NCI-H1417 (cell line): ENCODE measurements around the gene PABPC1L.
A peak's percentile ranks its signal among the peaks of the same experiment; 100 is the strongest.

Experiments
- DNase-seq, 3 experiments: peaks; one replicate each; lab custom pipeline; 2025; lab: John Stamatoyannopoulos, UW

PABPC1L gene

GRCh38 chr20:44900231-44900854 is 9.5 kb upstream of the PABPC1L start:
- DNase-seq = no peak

- DNase-seq = no peak
Measured at GRCh38 chr20:44901974-44902373, 7.9 kb upstream of the PABPC1L start.

GRCh38 chr20:44904377-44904776 is 5.5 kb upstream of the PABPC1L start:
- DNase-seq = no peak

GRCh38 chr20:44908987-44909871 is 631 bp upstream of the PABPC1L start:
- DNase-seq = peak in 1 of 3 experiments; percentile 27

- DNase-seq = peak in 1 of 3 experiments; percentile 39
Measured at GRCh38 chr20:44910690-44911262, 916 bp downstream of the PABPC1L start.

- DNase-seq = peak in 2 of 3 experiments; percentile 12 to 31
Measured at GRCh38 chr20:44911264-44911921, 1.5 kb downstream of the PABPC1L start.

- no peak for DNase-seq
Measured at GRCh38 chr20:44912189-44912588, 2.3 kb downstream of the PABPC1L start.

GRCh38 chr20:44914924-44915323 is 5.1 kb downstream of the PABPC1L start:
- DNase-seq = no peak

GRCh38 chr20:44916586-44916985 is 6.7 kb downstream of the PABPC1L start:
- DNase-seq = no peak

- no peak for DNase-seq
Measured at GRCh38 chr20:44917399-44917798, 7.5 kb downstream of the PABPC1L start.

GRCh38 chr20:44918342-44918741 is 8.5 kb downstream of the PABPC1L start:
- DNase-seq = no peak

GRCh38 chr20:44918761-44919160 is 8.9 kb downstream of the PABPC1L start:
- DNase-seq = no peak

- no peak for DNase-seq
Measured at GRCh38 chr20:44921447-44921846, 11.6 kb downstream of the PABPC1L start.

GRCh38 chr20:44924541-44924940 is 14.7 kb downstream of the PABPC1L start:
- no peak for DNase-seq

GRCh38 chr20:44928595-44928994 is 18.7 kb downstream of the PABPC1L start:
- no peak for DNase-seq

GRCh38 chr20:44930517-44931168 is 20.8 kb downstream of the PABPC1L start:
- no peak for DNase-seq

GRCh38 chr20:44931911-44932310 is 22.1 kb downstream of the PABPC1L start:
- no peak for DNase-seq

GRCh38 chr20:44932916-44933315 is 23.1 kb downstream of the PABPC1L start:
- DNase-seq = no peak

- DNase-seq = no peak
Measured at GRCh38 chr20:44936510-44936909, 26.6 kb downstream of the PABPC1L start.

- DNase-seq = no peak
Measured at GRCh38 chr20:44938637-44939036, 28.8 kb downstream of the PABPC1L start.

- no peak for DNase-seq
Measured at GRCh38 chr20:44941120-44941691, 31.3 kb downstream of the PABPC1L start.
